ENCODE results near the gene BFSP1. TPM values are rescaled to one million over a fixed set of nuclear protein-coding genes. Genes with fewer than 3 reads are reported as not detected.

The BFSP1 gene
- total and polyA plus RNA-seq, 2 experiments from 2014 or later = 2.7 to 4.9 TPM

GRCh38 chr20:17480696-17481095 lies 50.5 kb downstream of the BFSP1 start (continued):
- TF ChIP-seq ZNF462 (CRISPR knock-in tag; IDR thresholded peaks at IDR 0.05) (no peak), STAT1 (IDR thresholded peaks at IDR 0.05; ENCODE audit: unreplicated experiment) (no peak), NANOG (IDR thresholded peaks at IDR 0.05; ENCODE audit: borderline replicate concordance) (no peak), JUNB (IDR thresholded peaks at IDR 0.05; ENCODE audit: unreplicated experiment) (no peak), ZNF331 (CRISPR knock-in tag; IDR thresholded peaks at IDR 0.05; ENCODE audit: low read depth) (no peak), EZH2 (IDR thresholded peaks at IDR 0.05; ENCODE audit: low read depth, unreplicated experiment) (no peak), POLR2AphosphoS5 (IDR thresholded peaks at IDR 0.05; ENCODE audit: low read depth) (no peak)
- TF ChIP-seq, protein P1, sequence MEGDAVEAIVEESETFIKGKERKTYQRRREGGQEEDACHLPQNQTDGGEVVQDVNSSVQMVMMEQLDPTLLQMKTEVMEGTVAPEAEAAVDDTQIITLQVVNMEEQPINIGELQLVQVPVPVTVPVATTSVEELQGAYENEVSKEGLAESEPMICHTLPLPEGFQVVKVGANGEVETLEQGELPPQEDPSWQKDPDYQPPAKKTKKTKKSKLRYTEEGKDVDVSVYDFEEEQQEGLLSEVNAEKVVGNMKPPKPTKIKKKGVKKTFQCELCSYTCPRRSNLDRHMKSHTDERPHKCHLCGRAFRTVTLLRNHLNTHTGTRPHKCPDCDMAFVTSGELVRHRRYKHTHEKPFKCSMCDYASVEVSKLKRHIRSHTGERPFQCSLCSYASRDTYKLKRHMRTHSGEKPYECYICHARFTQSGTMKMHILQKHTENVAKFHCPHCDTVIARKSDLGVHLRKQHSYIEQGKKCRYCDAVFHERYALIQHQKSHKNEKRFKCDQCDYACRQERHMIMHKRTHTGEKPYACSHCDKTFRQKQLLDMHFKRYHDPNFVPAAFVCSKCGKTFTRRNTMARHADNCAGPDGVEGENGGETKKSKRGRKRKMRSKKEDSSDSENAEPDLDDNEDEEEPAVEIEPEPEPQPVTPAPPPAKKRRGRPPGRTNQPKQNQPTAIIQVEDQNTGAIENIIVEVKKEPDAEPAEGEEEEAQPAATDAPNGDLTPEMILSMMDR (conservative IDR thresholded peaks at IDR 0.05; ENCODE audit: low read depth in 2 of 2) = no peak
- TF ChIP-seq, protein P2, sequence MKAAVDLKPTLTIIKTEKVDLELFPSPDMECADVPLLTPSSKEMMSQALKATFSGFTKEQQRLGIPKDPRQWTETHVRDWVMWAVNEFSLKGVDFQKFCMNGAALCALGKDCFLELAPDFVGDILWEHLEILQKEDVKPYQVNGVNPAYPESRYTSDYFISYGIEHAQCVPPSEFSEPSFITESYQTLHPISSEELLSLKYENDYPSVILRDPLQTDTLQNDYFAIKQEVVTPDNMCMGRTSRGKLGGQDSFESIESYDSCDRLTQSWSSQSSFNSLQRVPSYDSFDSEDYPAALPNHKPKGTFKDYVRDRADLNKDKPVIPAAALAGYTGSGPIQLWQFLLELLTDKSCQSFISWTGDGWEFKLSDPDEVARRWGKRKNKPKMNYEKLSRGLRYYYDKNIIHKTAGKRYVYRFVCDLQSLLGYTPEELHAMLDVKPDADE (IDR thresholded peaks at IDR 0.05) = no peak
